ENCODE data around the gene DNAJC28. TPM values are rescaled to one million over a fixed set of nuclear protein-coding genes. Genes with fewer than 3 reads are reported as not detected.

DNAJC28 gene
- total and polyA plus RNA-seq, 4 donors: 0.83 to 3.2 (median 2.7) TPM

- Histone ChIP-seq H3K27ac (ENCODE audit: low read depth in 1 of 2, low read length in 2 of 2) (no peak overlapping the region), H3K27me3 (ENCODE audit: control insufficient read depth in 4 of 4, insufficient read depth in 4 of 4, low read length in 3 of 4) (no peaks in the 10 kb centered on the region), H3K4me3 (ENCODE audit: low read depth in 1 of 3, low read length in 3 of 3) (no peak overlapping the region), H3K36me3 (ENCODE audit: control insufficient read depth in 4 of 4, insufficient read depth in 3 of 4, low read depth in 1 of 4, low read length in 3 of 4) (no peaks in the 10 kb centered on the region), H3K9ac (ENCODE audit: low read depth in 1 of 2, low read length in 2 of 2) (no peak overlapping the region), H3K9me3 (ENCODE audit: control insufficient read depth in 4 of 4, low read length in 3 of 4) (no peaks in the 10 kb centered on the region), H3K4me1 (ENCODE audit: control insufficient read depth in 4 of 4, insufficient read depth in 4 of 4, low read length in 3 of 4) (peaks cover 0 to 11% (median 7%) of the 10 kb centered on the region in 4 donors)
- no peak for DNase-seq (ENCODE audit: low spot score)
- WGBS: 96% methylated on average over 5 of the region's 5 CpGs
- TF ChIP-seq JUND (IDR thresholded peaks at IDR 0.05): no peak
Observed at GRCh38 chr21:33487996-33488395, 3.5 kb downstream of the DNAJC28 start.

- H3K4me3 ChIP-seq (ENCODE audit: low read depth in 1 of 3, low read length in 3 of 3): no peak overlapping the region
- no peak for DNase-seq (ENCODE audit: low spot score)
- H3K36me3 ChIP-seq (ENCODE audit: control insufficient read depth in 4 of 4, insufficient read depth in 3 of 4, low read depth in 1 of 4, low read length in 3 of 4): no peaks in the 10 kb centered on the region
- TF ChIP-seq MAX (IDR thresholded peaks at IDR 0.05): no peak
- TF ChIP-seq GABPA (IDR thresholded peaks at IDR 0.05 in 1 of 2, conservative IDR thresholded peaks at IDR 0.05 in 1 of 2): no peak
- TF ChIP-seq YY1 (IDR thresholded peaks at IDR 0.05): no peak
- TF ChIP-seq FOXA1 (IDR thresholded peaks at IDR 0.05): no peak
- no peak for TF ChIP-seq TAF1 (conservative IDR thresholded peaks at IDR 0.05)
- TF ChIP-seq CTCF (IDR thresholded peaks at IDR 0.05; ENCODE audit: low read depth, low read length, missing input control): no peak
- H3K4me1 ChIP-seq (ENCODE audit: control insufficient read depth in 4 of 4, insufficient read depth in 4 of 4, low read length in 3 of 4): peaks cover 2 to 13% (median 7%) of the 10 kb centered on the region in 4 donors
- H3K9me3 ChIP-seq (ENCODE audit: control insufficient read depth in 4 of 4, low read length in 3 of 4): no peaks in the 10 kb centered on the region
- H3K27ac ChIP-seq (ENCODE audit: low read depth in 1 of 2, low read length in 2 of 2): no peak overlapping the region
- 91% methylated on average over 9 of the region's 9 CpGs for WGBS
- no peak overlapping the region for H3K9ac ChIP-seq (ENCODE audit: low read depth in 1 of 2, low read length in 2 of 2)
- H3K27me3 ChIP-seq (ENCODE audit: control insufficient read depth in 4 of 4, insufficient read depth in 4 of 4, low read length in 3 of 4): no peaks in the 10 kb centered on the region
Observed at GRCh38 chr21:33481314-33481943, 10.1 kb downstream of the DNAJC28 start.

GRCh38 chr21:33480481-33481103 lies 10.9 kb downstream of the DNAJC28 start:
- TF ChIP-seq EGR1 (IDR thresholded peaks at IDR 0.05; ENCODE audit: low read depth in 2 of 2) (no peak), RXRA (IDR thresholded peaks at IDR 0.05) (peak in 1 of 2 donors; percentile 7)
- Histone ChIP-seq H3K4me3 (ENCODE audit: low read depth in 1 of 3, low read length in 3 of 3) (peak overlapping the region; percentile 66 to 91 (median 76)), H3K27ac (ENCODE audit: low read depth in 1 of 2, low read length in 2 of 2) (peak overlapping the region; percentile 47 to 76), H3K27me3 (ENCODE audit: control insufficient read depth in 4 of 4, insufficient read depth in 4 of 4, low read length in 3 of 4) (no peaks in the 10 kb centered on the region), H3K4me1 (ENCODE audit: control insufficient read depth in 4 of 4, insufficient read depth in 4 of 4, low read length in 3 of 4) (peaks cover 2 to 13% (median 7%) of the 10 kb centered on the region in 4 donors), H3K36me3 (ENCODE audit: control insufficient read depth in 4 of 4, insufficient read depth in 3 of 4, low read depth in 1 of 4, low read length in 3 of 4) (no peaks in the 10 kb centered on the region), H3K9ac (ENCODE audit: low read depth in 1 of 2, low read length in 2 of 2) (peak overlapping the region; percentile 37 to 93), H3K9me3 (ENCODE audit: control insufficient read depth in 4 of 4, low read length in 3 of 4) (no peaks in the 10 kb centered on the region)
- DNase-seq (ENCODE audit: low spot score): no peak
- WGBS: 14% methylated on average over 17 of the region's 17 CpGs
